Stimulated activated naive CD8-positive, alpha-beta T cell treated with anti-CD3 and anti-CD28 coated beads, Interleukin-15, amount 100 ng/mL, for 72 hours (primary cell): ENCODE measurements around the gene FBXL4.

Experiments used
- ATAC-seq: fragments of 150-1000 bp; cut with Tn5 transposase; 2 replicates; pipeline ENCODE4 v1.10.0; 2021; ENCODE audit warnings: mild to moderate bottlenecking, moderate library complexity
- DNase-seq, 2 donors: peaks; one replicate each; pipeline ENCODE4 v3.0.0; 2021 to 2022
- H3K27ac Mint-ChIP-seq, 2 donors: one replicate each; pipeline ENCODE4 v1.8.0; 2022; ENCODE audit warnings: mild to moderate bottlenecking in 2 of 2, mixed read lengths in 2 of 2, moderate library complexity in 2 of 2
- H3K27me3 Mint-ChIP-seq: one replicate; pipeline ENCODE4 v1.8.0; 2022; ENCODE audit warnings: mixed read lengths
- H3K4me1 Mint-ChIP-seq: one replicate; pipeline ENCODE4 v1.8.0; 2022; ENCODE audit warnings: mild to moderate bottlenecking, mixed read lengths
- H3K4me3 Mint-ChIP-seq, 2 donors: one replicate each; pipeline ENCODE4 v1.8.0; 2022; ENCODE audit warnings: mild to moderate bottlenecking in 2 of 2, mixed read lengths in 2 of 2, moderate library complexity in 1 of 2
- H3K9me3 Mint-ChIP-seq, 2 donors: one replicate each; pipeline ENCODE4 v1.8.0; 2022; ENCODE audit warnings: mixed read lengths in 2 of 2

FBXL4 gene

GRCh38 chr6:98947411-98948292 is at the start of gene FBXL4:
TSS of gene FBXL4 (minus strand) at chr6:98947946. CDS start at chr6:98926988, 20,958 bp downstream.
- H3K9me3 Mint-ChIP-seq: peaks cover 2% of the 10 kb centered on the region in 2 donors
- H3K4me3 Mint-ChIP-seq: peak within 1 kb of the TSS; percentile 90 to 96
- peaks cover 33% of the 10 kb centered on the region for H3K4me1 Mint-ChIP-seq
- DNase-seq (peak; percentile 85 to 88), ATAC-seq (peak; percentile 91)
- peaks cover 12% of the 10 kb centered on the region for H3K27me3 Mint-ChIP-seq
- H3K27ac Mint-ChIP-seq: peak within 1 kb of the TSS; percentile 98

- Mint-ChIP-seq H3K4me1 (no peaks in the 10 kb centered on the region), H3K27ac (no peak overlapping the region), H3K9me3 (no peaks in the 10 kb centered on the region), H3K4me3 (no peak overlapping the region), H3K27me3 (peaks cover 38% of the 10 kb centered on the region)
- DNase-seq: no peak
- ATAC-seq: no peak
Observed at GRCh38 chr6:98995116-98995515, 47.4 kb upstream of the FBXL4 start.

- no peak overlapping the region for H3K27ac Mint-ChIP-seq
Observed at GRCh38 chr6:98992535-98992934, 44.8 kb upstream of the FBXL4 start.

GRCh38 chr6:98986071-98986615 is 38.4 kb upstream of the FBXL4 start:
- no peaks in the 10 kb centered on the region for H3K4me1 Mint-ChIP-seq
- DNase-seq (no peak), ATAC-seq (no peak)
- H3K27me3 Mint-ChIP-seq: peaks cover 28% of the 10 kb centered on the region
- no peak overlapping the region for H3K4me3 Mint-ChIP-seq
- no peaks in the 10 kb centered on the region for H3K9me3 Mint-ChIP-seq
- no peak overlapping the region for H3K27ac Mint-ChIP-seq

More at GRCh38 chr6:98992535-98992934, 44.8 kb upstream of the FBXL4 start:
- Mint-ChIP-seq H3K9me3 (no peaks in the 10 kb centered on the region), H3K27me3 (peaks cover 32% of the 10 kb centered on the region), H3K4me1 (no peaks in the 10 kb centered on the region), H3K4me3 (no peak overlapping the region)
- ATAC-seq (no peak), DNase-seq (no peak)

- peak overlapping the region in 1 of 2 donors; percentile 34 for H3K27ac Mint-ChIP-seq
- DNase-seq (no peak), ATAC-seq (no peak)
- H3K27me3 Mint-ChIP-seq: peaks cover 28% of the 10 kb centered on the region
- H3K9me3 Mint-ChIP-seq: no peaks in the 10 kb centered on the region
- no peaks in the 10 kb centered on the region for H3K4me1 Mint-ChIP-seq
- no peak overlapping the region for H3K4me3 Mint-ChIP-seq
Observed at GRCh38 chr6:98985391-98985790, 37.6 kb upstream of the FBXL4 start.

GRCh38 chr6:98984121-98984520 is 36.4 kb upstream of the FBXL4 start:
- no peaks in the 10 kb centered on the region for H3K9me3 Mint-ChIP-seq

GRCh38 chr6:98981473-98981872 is 33.7 kb upstream of the FBXL4 start:
- Mint-ChIP-seq H3K27ac (no peak overlapping the region), H3K4me3 (no peak overlapping the region), H3K27me3 (peaks cover 12% of the 10 kb centered on the region), H3K9me3 (no peaks in the 10 kb centered on the region), H3K4me1 (no peaks in the 10 kb centered on the region)
- ATAC-seq (no peak), DNase-seq (no peak)

More at GRCh38 chr6:98984121-98984520, 36.4 kb upstream of the FBXL4 start:
- Mint-ChIP-seq H3K4me1 (no peaks in the 10 kb centered on the region), H3K27me3 (peaks cover 28% of the 10 kb centered on the region), H3K27ac (no peak overlapping the region), H3K4me3 (no peak overlapping the region)
- DNase-seq: no peak
- no peak for ATAC-seq

- Mint-ChIP-seq H3K27ac (no peak overlapping the region), H3K4me1 (no peaks in the 10 kb centered on the region), H3K4me3 (no peak overlapping the region), H3K9me3 (no peaks in the 10 kb centered on the region), H3K27me3 (peaks cover 7% of the 10 kb centered on the region)
- DNase-seq: no peak
- peak; percentile 39 for ATAC-seq
Observed at GRCh38 chr6:98980819-98981218, 33.1 kb upstream of the FBXL4 start.

GRCh38 chr6:98977671-98978292 is 30.0 kb upstream of the FBXL4 start:
- Mint-ChIP-seq H3K9me3 (no peaks in the 10 kb centered on the region), H3K4me3 (no peak overlapping the region), H3K27me3 (no peaks in the 10 kb centered on the region), H3K4me1 (no peaks in the 10 kb centered on the region), H3K27ac (no peak overlapping the region)
- ATAC-seq: no peak
- DNase-seq: no peak

GRCh38 chr6:98976674-98977385 is 29.1 kb upstream of the FBXL4 start:
- Mint-ChIP-seq H3K4me1 (no peaks in the 10 kb centered on the region), H3K4me3 (no peak overlapping the region), H3K9me3 (no peaks in the 10 kb centered on the region), H3K27ac (no peak overlapping the region), H3K27me3 (no peaks in the 10 kb centered on the region)
- ATAC-seq: no peak
- no peak for DNase-seq

GRCh38 chr6:98975421-98975820 is 27.7 kb upstream of the FBXL4 start:
- DNase-seq: no peak
- Mint-ChIP-seq H3K9me3 (no peaks in the 10 kb centered on the region), H3K4me1 (peaks cover 9% of the 10 kb centered on the region), H3K27ac (no peak overlapping the region), H3K27me3 (peaks cover 8% of the 10 kb centered on the region), H3K4me3 (no peak overlapping the region)
- ATAC-seq: no peak

- ATAC-seq (no peak), DNase-seq (no peak)
- no peak overlapping the region for H3K4me3 Mint-ChIP-seq
- peaks cover 13% of the 10 kb centered on the region for H3K4me1 Mint-ChIP-seq
- H3K27ac Mint-ChIP-seq: no peak overlapping the region
- peaks cover 8% of the 10 kb centered on the region for H3K27me3 Mint-ChIP-seq
- no peaks in the 10 kb centered on the region for H3K9me3 Mint-ChIP-seq
Observed at GRCh38 chr6:98974309-98974708, 26.6 kb upstream of the FBXL4 start.

GRCh38 chr6:98973571-98973970 is 25.8 kb upstream of the FBXL4 start:
- peaks cover 8% of the 10 kb centered on the region for H3K27me3 Mint-ChIP-seq
- no peaks in the 10 kb centered on the region for H3K9me3 Mint-ChIP-seq
- ATAC-seq: no peak
- H3K27ac Mint-ChIP-seq: no peak overlapping the region
- H3K4me1 Mint-ChIP-seq: peaks cover 13% of the 10 kb centered on the region
- no peak overlapping the region for H3K4me3 Mint-ChIP-seq
- no peak for DNase-seq

- no peak for DNase-seq
- Mint-ChIP-seq H3K4me3 (no peak overlapping the region), H3K4me1 (peaks cover 13% of the 10 kb centered on the region), H3K27me3 (peaks cover 8% of the 10 kb centered on the region), H3K27ac (peak overlapping the region in 1 of 2 donors; percentile 45), H3K9me3 (no peaks in the 10 kb centered on the region)
- ATAC-seq: no peak
Observed at GRCh38 chr6:98971303-98971702, 23.6 kb upstream of the FBXL4 start.

GRCh38 chr6:98970469-98970868 is 22.7 kb upstream of the FBXL4 start:
- Mint-ChIP-seq H3K4me3 (no peak overlapping the region), H3K9me3 (no peaks in the 10 kb centered on the region), H3K27ac (no peak overlapping the region), H3K27me3 (peaks cover 8% of the 10 kb centered on the region), H3K4me1 (peaks cover 13% of the 10 kb centered on the region)
- ATAC-seq (no peak), DNase-seq (no peak)
